GM15510 (cell line): ENCODE measurements around the gene PCDHGB4.
"Not testable (repeated sequence)": the region's sequence is repeated elsewhere in the genome, so short reads cannot be mapped to it uniquely, and the experiment has no call there.

Experiments used
- POLR2A ChIP-seq: IDR thresholded peaks from 3 replicates; pipeline ENCODE4 v1.6.1; 2011; ENCODE audit warnings: borderline replicate concordance; ENCODE audit not compliant: insufficient read length; ENCODE audit errors: extremely low read depth

The PCDHGB4 gene

DNA sequence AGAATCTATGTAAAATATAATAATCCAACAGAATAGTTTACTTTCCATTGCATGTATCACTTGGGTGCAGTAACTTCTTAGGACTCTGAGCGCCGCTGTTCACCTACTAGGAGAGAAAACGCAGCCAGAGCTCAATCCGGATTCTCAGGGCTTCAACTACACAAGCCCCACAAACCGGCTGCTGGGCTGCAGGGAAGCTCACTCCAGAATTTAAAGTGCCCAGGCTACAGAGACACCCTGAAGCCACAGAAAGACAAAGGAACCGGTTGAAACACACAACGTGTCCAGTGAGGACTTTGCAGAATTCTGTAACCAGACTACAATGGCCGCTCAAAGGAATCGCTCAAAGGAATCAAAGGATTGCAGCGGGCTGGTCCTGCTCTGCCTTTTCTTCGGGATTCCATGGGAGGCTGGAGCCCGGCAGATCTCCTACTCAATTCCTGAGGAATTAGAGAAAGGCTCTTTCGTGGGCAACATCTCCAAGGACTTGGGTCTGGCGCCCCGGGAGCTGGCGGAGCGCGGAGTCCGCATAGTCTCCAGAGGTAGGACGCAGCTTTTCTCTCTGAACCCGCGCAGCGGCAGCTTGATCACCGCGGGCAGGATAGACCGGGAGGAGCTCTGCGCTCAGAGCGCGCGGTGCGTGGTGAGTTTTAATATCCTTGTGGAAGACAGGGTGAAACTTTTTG is 25.5 kb downstream of the PCDHGB4 start, which contains the start of gene PCDHGA10:
Gene PCDHGA10 (plus strand): TSS at position 134 of the 686 bp plus-strand sequence. CDS start 189 bp downstream, at position 323.
- no peak for TF ChIP-seq POLR2A

DNA sequence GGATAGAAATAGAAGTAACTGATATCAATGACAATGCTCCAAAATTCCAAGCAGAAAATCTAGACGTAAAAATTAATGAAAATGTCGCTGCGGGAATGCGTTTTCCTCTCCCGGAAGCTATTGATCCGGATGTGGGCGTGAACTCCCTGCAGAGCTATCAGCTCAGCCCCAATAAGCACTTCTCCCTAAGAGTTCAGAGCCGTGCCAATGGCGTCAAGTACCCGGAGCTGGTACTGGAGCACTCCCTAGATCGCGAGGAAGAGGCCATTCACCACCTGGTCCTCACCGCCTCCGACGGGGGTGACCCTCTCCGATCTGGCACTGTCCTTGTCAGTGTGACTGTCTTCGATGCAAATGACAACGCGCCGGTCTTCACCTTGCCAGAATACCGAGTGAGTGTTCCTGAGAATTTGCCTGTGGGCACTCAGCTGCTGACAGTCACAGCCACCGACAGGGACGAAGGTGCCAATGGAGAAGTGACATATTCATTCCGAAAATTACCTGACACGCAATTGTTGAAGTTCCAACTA is 26.1 kb downstream of the PCDHGB4 start:
- TF ChIP-seq POLR2A, result no peak

DNA sequence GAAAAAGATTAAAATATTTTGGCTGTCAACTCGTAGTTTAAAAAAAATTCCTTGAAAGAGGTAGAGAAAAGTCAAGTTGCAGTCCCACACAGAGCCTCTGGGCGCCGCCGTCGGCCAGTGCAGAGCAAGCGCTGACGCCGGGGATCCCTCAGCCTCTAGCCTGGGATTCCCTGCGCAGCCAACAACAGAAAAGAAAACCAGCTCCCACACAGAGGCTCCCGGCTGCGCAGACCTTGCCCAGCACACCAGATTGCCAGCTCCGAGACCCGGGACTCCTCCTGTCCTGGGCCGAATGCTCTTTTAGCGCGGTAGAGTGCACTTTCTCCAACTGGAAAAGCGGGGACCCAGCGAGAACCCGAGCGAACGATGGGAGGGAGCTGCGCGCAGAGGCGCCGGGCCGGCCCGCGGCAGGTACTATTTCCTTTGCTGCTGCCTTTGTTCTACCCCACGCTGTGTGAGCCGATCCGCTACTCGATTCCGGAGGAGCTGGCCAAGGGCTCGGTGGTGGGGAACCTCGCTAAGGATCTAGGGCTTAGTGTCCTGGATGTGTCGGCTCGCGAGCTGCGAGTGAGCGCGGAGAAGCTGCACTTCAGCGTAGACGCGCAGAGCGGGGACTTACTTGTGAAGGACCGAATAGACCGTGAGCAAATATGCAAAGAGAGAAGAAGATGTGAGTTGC is 30.1 kb downstream of the PCDHGB4 start, which contains the start of gene PCDHGB7:
Gene PCDHGB7 (plus strand): TSS at position 184 of the 679 bp plus-strand sequence. CDS start 183 bp downstream, at position 367.
- not testable (repeated sequence) for TF ChIP-seq POLR2A

DNA sequence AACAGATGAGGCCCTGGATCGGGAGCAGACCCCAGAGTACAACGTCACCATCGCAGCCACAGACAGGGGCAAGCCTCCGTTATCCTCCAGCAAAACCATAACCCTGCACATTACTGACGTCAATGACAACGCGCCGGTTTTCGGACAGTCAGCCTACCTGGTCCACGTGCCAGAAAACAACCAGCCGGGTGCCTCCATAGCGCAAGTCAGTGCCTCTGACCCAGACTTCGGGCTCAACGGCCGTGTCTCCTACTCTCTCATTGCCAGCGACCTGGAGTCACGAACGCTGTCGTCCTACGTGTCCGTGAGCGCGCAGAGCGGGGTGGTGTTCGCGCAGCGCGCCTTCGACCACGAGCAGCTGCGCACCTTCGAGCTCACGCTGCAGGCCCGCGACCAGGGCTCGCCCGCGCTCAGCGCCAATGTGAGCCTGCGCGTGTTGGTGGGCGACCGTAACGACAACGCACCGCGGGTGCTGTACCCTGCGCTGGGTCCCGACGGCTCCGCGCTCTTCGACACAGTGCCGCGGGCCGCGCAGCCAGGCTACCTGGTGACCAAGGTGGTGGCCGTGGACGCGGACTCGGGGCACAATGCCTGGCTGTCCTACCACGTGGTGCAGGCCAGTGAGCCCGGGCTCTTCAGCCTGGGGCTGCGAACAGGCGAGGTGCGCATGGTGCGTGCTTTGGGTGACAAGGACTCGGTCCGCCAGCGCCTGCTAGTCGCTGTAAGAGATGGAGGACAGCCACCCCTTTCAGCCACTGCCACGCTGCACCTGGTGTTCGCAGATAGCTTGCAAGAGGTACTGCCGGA is 31.8 kb downstream of the PCDHGB4 start:
- TF ChIP-seq POLR2A, result no peak

DNA sequence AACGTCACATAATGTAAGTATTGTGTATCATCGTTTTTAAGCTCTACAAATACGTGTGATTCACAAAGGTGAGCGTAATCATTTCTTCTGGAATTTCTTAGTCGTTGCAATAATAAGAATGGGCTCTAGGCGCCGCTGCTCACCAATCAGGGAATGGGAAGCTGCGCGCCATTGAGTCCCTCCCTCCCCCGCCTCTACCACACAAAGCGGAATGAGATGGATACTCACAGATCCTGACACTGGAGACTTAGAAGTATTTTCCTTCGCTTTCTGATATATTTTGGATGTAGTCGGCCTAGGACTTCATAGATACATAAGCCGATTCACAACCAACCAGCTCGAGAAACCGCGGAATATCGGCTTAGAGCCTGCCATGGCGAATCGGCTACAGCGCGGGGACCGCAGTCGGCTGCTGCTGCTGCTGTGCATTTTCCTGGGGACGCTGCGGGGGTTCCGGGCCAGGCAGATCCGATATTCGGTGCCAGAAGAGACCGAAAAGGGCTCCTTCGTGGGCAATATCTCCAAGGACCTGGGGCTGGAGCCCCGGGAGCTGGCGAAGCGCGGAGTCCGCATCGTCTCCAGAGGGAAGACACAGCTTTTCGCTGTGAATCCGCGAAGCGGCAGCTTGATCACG is 33.5 kb downstream of the PCDHGB4 start, which contains the start of gene PCDHGA11:
Gene PCDHGA11 (plus strand): TSS at position 197 of the 634 bp plus-strand sequence. CDS start 177 bp downstream, at position 374.
- TF ChIP-seq POLR2A, result no peak

DNA sequence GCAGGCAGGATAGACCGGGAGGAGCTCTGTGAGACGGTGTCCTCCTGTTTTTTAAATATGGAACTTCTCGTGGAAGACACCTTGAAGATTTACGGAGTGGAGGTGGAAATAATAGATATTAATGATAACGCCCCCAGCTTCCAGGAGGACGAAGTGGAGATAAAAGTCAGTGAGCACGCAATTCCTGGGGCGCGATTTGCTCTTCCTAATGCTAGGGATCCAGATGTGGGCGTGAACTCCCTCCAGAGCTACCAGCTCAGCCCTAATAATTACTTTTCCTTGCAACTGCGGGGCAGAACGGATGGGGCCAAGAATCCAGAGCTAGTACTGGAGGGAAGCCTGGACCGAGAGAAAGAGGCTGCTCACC is 34.0 kb downstream of the PCDHGB4 start:
- no peak for TF ChIP-seq POLR2A

DNA sequence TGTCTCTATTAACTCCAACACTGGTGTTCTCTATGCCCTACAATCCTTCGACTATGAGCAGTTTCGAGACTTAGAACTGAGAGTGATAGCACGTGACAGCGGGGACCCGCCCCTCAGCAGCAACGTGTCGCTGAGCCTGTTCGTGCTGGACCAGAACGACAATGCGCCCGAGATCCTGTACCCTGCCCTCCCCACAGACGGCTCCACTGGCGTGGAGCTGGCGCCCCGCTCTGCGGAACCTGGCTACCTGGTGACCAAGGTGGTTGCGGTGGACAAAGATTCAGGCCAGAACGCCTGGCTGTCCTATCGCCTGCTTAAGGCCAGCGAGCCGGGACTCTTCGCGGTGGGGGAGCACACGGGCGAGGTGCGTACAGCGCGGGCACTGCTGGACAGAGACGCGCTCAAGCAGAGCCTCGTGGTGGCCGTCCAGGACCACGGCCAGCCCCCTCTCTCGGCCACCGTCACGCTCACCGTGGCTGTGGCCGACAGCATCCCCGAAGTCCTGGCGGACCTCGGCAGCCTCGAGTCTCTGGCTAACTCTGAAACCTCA is 35.3 kb downstream of the PCDHGB4 start:
- no peak for TF ChIP-seq POLR2A

DNA sequence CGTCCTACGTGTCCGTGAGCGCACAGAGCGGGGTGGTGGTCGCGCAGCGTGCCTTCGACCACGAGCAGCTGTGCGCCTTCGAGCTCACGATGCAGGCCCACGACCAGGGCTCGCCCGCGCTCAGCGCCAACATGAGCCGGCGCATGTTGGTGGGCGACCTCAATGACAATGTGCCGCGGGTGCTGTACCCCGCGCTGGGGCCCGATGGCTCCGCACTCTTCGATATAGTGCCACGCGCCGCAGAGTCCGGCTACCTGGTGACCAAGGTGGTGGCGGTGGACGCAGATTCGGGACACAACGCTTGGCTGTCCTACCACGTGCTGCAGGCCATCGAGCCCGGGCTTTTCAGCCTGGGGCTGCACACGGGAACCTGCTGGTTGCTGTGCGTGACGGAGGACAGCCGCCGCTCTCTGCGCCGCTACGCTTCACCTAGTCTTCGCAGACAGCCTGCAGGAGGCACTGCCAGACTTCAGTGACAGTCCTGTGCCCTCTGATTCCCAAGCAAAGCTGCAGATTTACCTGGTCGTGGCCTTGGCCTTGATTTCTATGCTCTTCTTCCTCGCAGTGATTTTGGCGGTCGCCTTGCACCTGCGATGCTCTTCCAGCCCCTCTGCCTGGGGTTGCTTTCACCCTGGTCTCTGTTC is 40.4 kb downstream of the PCDHGB4 start:
- TF ChIP-seq POLR2A, result no peak

DNA sequence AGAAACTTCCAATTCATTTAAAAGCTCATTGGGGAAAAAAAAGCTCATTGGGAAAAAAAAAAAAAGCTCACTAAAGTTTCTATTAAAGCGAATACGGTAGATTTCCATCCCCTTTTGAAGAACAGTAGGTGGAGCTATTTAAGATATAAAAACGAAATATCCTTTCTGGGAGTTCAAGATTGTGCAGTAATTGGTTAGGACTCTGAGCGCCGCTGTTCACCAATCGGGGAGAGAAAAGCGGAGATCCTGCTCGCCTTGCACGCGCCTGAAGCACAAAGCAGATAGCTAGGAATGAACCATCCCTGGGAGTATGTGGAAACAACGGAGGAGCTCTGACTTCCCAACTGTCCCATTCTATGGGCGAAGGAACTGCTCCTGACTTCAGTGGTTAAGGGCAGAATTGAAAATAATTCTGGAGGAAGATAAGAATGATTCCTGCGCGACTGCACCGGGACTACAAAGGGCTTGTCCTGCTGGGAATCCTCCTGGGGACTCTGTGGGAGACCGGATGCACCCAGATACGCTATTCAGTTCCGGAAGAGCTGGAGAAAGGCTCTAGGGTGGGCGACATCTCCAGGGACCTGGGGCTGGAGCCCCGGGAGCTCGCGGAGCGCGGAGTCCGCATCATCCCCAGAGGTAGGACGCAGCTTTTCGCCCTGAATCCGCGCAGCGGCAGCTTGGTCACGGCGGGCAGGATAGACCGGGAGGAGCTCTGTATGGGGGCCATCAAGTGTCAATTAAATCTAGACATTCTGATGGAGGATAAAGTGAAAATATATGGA is 43.0 kb downstream of the PCDHGB4 start, which contains the start of gene PCDHGA12:
Gene PCDHGA12 (plus strand): TSS at position 176 of the 782 bp plus-strand sequence. CDS start 253 bp downstream, at position 429.
- no peak for TF ChIP-seq POLR2A

DNA sequence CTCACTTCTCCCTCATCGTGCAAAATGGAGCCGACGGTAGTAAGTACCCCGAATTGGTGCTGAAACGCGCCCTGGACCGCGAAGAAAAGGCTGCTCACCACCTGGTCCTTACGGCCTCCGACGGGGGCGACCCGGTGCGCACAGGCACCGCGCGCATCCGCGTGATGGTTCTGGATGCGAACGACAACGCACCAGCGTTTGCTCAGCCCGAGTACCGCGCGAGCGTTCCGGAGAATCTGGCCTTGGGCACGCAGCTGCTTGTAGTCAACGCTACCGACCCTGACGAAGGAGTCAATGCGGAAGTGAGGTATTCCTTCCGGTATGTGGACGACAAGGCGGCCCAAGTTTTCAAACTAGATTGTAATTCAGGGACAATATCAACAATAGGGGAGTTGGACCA is 43.8 kb downstream of the PCDHGB4 start:
- TF ChIP-seq POLR2A, result no peak

DNA sequence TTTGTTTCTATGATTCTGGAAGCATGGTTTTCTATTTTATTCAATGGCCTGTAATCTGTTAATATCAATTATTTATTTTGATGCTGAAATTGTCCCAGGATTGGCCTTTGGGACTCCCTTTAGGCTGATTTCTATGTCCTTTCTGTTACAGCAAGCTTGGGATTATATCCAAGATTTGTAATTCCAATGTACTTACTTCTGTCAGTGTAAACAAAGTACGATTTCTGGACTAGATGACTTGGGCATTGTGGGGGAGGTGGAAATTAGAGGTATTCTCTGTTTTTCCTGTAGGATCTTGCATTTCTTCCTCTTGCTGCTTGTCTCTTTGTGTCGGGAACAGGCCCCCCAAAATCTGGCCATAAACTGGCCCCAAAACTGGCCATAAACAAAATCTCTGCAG is 46.5 kb downstream of the PCDHGB4 start:
- no peak for TF ChIP-seq POLR2A

DNA sequence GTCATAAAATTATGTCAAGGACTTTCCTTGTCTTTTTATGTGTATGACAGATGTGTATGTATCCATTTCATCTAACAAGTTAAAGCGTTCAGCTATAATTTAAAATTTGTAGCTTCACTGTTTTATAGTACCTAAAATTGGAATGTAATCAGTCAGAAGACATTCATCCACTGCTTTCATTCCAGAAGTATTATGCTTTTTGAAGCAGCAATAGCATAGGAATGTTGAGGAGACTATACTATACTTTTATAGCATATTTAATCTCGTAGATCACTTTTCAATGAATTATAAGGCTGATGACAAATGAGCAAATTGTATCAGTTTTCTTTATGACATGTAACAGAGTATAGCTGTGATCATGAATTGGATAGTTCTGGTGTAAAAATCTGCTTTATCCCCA is 49.7 kb downstream of the PCDHGB4 start:
- no peak for TF ChIP-seq POLR2A

DNA sequence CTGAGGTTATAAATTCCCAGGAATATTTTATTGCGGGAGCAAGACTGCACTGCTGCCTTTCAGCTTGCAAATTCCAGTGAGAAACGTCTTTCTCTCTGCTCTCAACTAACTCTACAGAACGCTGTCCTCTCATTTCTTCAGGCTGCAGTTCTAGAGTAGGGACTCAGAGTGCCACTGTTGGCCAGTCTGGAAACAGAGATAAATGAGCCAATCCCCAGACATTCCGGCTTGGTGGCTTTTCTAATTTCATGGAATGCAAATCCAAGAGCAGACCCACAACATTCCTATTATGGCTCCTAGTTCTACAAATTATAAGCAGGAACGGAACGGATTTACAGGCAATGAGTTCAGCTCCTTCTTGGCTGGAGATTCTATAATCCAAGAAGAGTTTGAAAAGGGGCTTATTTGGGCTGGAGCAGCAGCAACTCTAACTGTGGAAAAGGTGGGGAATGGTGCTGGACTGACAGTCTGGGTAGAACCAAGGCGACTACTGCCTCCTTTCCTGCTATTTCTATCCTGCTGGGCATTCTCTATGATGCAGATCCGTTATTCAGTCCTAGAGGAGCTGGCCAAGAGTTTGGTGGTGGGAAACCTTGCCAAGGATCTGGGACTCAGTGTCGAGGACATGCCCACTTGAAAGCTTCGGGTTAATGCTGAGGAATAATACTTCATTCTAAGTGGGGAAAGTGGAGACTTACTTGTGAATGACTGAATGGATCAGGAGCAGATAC is 52.1 kb downstream of the PCDHGB4 start:
- no peak for TF ChIP-seq POLR2A
